SU-DHL-6 (cell line): ENCODE results near the gene GNAO1.

Experiments used
- H2AFZ ChIP-seq: fragments of 200-600 bp; sonication (generic); 2 replicates; pipeline ENCODE4 v1.6.1; 2014; ENCODE audit warnings: low read depth, mild to moderate bottlenecking, moderate library complexity, mixed read lengths, antibody characterized with exemption, low read length; ENCODE audit not compliant: severe bottlenecking
- H3F3A ChIP-seq: fragments of 200-600 bp; shearing (Covaris generic); 2 replicates; pipeline ENCODE4 v1.6.0; 2016; ENCODE audit warnings: antibody characterized with exemption, mild to moderate bottlenecking; ENCODE audit not compliant: insufficient read depth
- H3K27ac ChIP-seq: fragments of 200-600 bp; sonication (generic); 2 replicates; pipeline ENCODE4 v1.5.1; 2016; ENCODE audit warnings: low read depth, mild to moderate bottlenecking, low read length, moderate library complexity, mixed read lengths
- H3K27me3 ChIP-seq: fragments of 200-600 bp; sonication (generic), shearing (Covaris generic); 2 replicates; pipeline ENCODE4 v1.6.0; 2014; ENCODE audit warnings: mild to moderate bottlenecking, low read length
- H3K36me3 ChIP-seq: fragments of 200-600 bp; sonication (generic); 2 replicates; pipeline ENCODE4 v1.6.1; 2014; ENCODE audit warnings: mild to moderate bottlenecking, low read length, mixed read lengths
- H3K4me2 ChIP-seq: fragments of 300-600, 200-600 bp; shearing (Covaris generic), sonication (generic); 2 replicates; pipeline ENCODE4 v1.6.0; 2014; ENCODE audit warnings: low read length, low read depth, mild to moderate bottlenecking; ENCODE audit not compliant: poor library complexity, severe bottlenecking
- H3K4me3 ChIP-seq: fragments of 200-600 bp; sonication (generic); 2 replicates; pipeline ENCODE4 v1.5.1; 2014; ENCODE audit warnings: antibody characterized with exemption, low read length, mild to moderate bottlenecking, mixed read lengths; ENCODE audit not compliant: insufficient read depth, poor library complexity, severe bottlenecking
- H3K79me2 ChIP-seq: fragments of 200-600 bp; sonication (generic); 2 replicates; pipeline ENCODE4 v1.6.1; 2014; ENCODE audit warnings: mild to moderate bottlenecking, low read length, moderate library complexity; ENCODE audit not compliant: insufficient read depth
- H3K9ac ChIP-seq: fragments of 200-600 bp; sonication (generic); 2 replicates; pipeline ENCODE4 v1.7.0; 2014; ENCODE audit warnings: mild to moderate bottlenecking, low read length
- H3K9me2 ChIP-seq: fragments of 200-600 bp; sonication (generic); replicated peaks from 2 replicates; pipeline ENCODE4 v1.6.1; 2014; ENCODE audit warnings: low read length; ENCODE audit not compliant: insufficient read depth
- H3K9me3 ChIP-seq: fragments of 200-600 bp; sonication (generic); 2 replicates; pipeline ENCODE4 v1.6.1; 2014; ENCODE audit warnings: low read length, mixed read lengths; ENCODE audit not compliant: insufficient read depth
- H4K20me1 ChIP-seq: fragments of 200-600 bp; sonication (generic); 2 replicates; pipeline ENCODE4 v1.6.1; 2014; ENCODE audit warnings: low read depth, mild to moderate bottlenecking, antibody characterized with exemption, low read length, moderate library complexity, mixed read lengths
- EZH2phosphoT487 ChIP-seq: fragments of 200-600 bp; sonication (generic), shearing (Covaris generic); conservative IDR thresholded peaks from 2 replicates; pipeline ENCODE4 v1.6.1; 2018; ENCODE audit warnings: mild to moderate bottlenecking, antibody characterized with exemption, low read length, moderate library complexity, mixed read lengths
- TF ChIP-seq, protein P1 (sequence below): fragments of 200-600 bp; sonication (generic); IDR thresholded peaks from one replicate; pipeline ENCODE4 v1.5.1; 2017; ENCODE audit warnings: antibody characterized with exemption, mild to moderate bottlenecking, low read length, moderate library complexity; ENCODE audit not compliant: insufficient read depth, poor library complexity, severe bottlenecking

Gene GNAO1

GRCh38 chr16:56316545-56316944 is 125.3 kb downstream of the GNAO1 start:
- Histone ChIP-seq H2AFZ (no peak overlapping the region), H3K36me3 (no peaks in the 10 kb centered on the region), H3K9me2 (no peaks in the 10 kb centered on the region), H3K27ac (no peak overlapping the region), H3K4me3 (no peak overlapping the region), H3F3A (no peaks in the 10 kb centered on the region), H3K9me3 (no peaks in the 10 kb centered on the region), H3K4me2 (no peak overlapping the region), H3K27me3 (no peaks in the 10 kb centered on the region), H3K9ac (no peak overlapping the region), H4K20me1 (no peaks in the 10 kb centered on the region), H3K79me2 (no peaks in the 10 kb centered on the region)
- TF ChIP-seq, protein P1, sequence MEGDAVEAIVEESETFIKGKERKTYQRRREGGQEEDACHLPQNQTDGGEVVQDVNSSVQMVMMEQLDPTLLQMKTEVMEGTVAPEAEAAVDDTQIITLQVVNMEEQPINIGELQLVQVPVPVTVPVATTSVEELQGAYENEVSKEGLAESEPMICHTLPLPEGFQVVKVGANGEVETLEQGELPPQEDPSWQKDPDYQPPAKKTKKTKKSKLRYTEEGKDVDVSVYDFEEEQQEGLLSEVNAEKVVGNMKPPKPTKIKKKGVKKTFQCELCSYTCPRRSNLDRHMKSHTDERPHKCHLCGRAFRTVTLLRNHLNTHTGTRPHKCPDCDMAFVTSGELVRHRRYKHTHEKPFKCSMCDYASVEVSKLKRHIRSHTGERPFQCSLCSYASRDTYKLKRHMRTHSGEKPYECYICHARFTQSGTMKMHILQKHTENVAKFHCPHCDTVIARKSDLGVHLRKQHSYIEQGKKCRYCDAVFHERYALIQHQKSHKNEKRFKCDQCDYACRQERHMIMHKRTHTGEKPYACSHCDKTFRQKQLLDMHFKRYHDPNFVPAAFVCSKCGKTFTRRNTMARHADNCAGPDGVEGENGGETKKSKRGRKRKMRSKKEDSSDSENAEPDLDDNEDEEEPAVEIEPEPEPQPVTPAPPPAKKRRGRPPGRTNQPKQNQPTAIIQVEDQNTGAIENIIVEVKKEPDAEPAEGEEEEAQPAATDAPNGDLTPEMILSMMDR, result no peak
- no peak for TF ChIP-seq EZH2phosphoT487

GRCh38 chr16:56317998-56318826 is 126.9 kb downstream of the GNAO1 start:
- Histone ChIP-seq H3K36me3 (no peaks in the 10 kb centered on the region), H3K79me2 (no peaks in the 10 kb centered on the region), H3K4me2 (no peak overlapping the region), H3K9ac (no peak overlapping the region), H2AFZ (no peak overlapping the region), H3K4me3 (no peak overlapping the region), H3F3A (no peaks in the 10 kb centered on the region), H3K9me2 (no peaks in the 10 kb centered on the region), H3K27me3 (no peaks in the 10 kb centered on the region), H4K20me1 (no peaks in the 10 kb centered on the region), H3K27ac (no peak overlapping the region), H3K9me3 (no peaks in the 10 kb centered on the region)
- TF ChIP-seq EZH2phosphoT487, result no peak
- TF ChIP-seq, protein P1, result peak; percentile 83

- H3K27ac ChIP-seq, result no peak overlapping the region
- no peaks in the 10 kb centered on the region for H3K9me2 ChIP-seq
- H3K9ac ChIP-seq, result no peak overlapping the region
- H4K20me1 ChIP-seq, result no peaks in the 10 kb centered on the region
- H3K36me3 ChIP-seq, result no peaks in the 10 kb centered on the region
- TF ChIP-seq, protein P1, result no peak
- no peak for TF ChIP-seq EZH2phosphoT487
- no peaks in the 10 kb centered on the region for H3K27me3 ChIP-seq
- no peaks in the 10 kb centered on the region for H3F3A ChIP-seq
- no peak overlapping the region for H3K4me2 ChIP-seq
- H3K9me3 ChIP-seq, result no peaks in the 10 kb centered on the region
- no peak overlapping the region for H2AFZ ChIP-seq
- no peaks in the 10 kb centered on the region for H3K79me2 ChIP-seq
- no peak overlapping the region for H3K4me3 ChIP-seq
Measured at GRCh38 chr16:56318827-56319140, 127.5 kb downstream of the GNAO1 start.
